Measurements from ENCODE around the gene HS3ST4.

- TF ChIP-seq CTCF (conservative IDR thresholded peaks at IDR 0.05; ENCODE audit: low read depth in 2 of 2) (no peak), POLR2AphosphoS5 (IDR thresholded peaks at IDR 0.05; ENCODE audit: low read depth) (no peak), EZH2 (IDR thresholded peaks at IDR 0.05; ENCODE audit: low read depth, unreplicated experiment) (no peak), CREB1 (CRISPR knock-in tag; IDR thresholded peaks at IDR 0.05; ENCODE audit: low read depth) (no peak)
- TF ChIP-seq, protein P1, sequence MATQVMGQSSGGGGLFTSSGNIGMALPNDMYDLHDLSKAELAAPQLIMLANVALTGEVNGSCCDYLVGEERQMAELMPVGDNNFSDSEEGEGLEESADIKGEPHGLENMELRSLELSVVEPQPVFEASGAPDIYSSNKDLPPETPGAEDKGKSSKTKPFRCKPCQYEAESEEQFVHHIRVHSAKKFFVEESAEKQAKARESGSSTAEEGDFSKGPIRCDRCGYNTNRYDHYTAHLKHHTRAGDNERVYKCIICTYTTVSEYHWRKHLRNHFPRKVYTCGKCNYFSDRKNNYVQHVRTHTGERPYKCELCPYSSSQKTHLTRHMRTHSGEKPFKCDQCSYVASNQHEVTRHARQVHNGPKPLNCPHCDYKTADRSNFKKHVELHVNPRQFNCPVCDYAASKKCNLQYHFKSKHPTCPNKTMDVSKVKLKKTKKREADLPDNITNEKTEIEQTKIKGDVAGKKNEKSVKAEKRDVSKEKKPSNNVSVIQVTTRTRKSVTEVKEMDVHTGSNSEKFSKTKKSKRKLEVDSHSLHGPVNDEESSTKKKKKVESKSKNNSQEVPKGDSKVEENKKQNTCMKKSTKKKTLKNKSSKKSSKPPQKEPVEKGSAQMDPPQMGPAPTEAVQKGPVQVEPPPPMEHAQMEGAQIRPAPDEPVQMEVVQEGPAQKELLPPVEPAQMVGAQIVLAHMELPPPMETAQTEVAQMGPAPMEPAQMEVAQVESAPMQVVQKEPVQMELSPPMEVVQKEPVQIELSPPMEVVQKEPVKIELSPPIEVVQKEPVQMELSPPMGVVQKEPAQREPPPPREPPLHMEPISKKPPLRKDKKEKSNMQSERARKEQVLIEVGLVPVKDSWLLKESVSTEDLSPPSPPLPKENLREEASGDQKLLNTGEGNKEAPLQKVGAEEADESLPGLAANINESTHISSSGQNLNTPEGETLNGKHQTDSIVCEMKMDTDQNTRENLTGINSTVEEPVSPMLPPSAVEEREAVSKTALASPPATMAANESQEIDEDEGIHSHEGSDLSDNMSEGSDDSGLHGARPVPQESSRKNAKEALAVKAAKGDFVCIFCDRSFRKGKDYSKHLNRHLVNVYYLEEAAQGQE (IDR thresholded peaks at IDR 0.05; ENCODE audit: unreplicated experiment): no peak
These were observed 359.3 kb downstream of the HS3ST4 start for GRCh38 chr16:26051063-26051462.
